ENCODE results near the gene SLCO6A1. TPM values are rescaled to one million over a fixed set of nuclear protein-coding genes. Genes with fewer than 3 reads are reported as not detected.
"Not testable (repeated sequence)": the region's sequence is repeated elsewhere in the genome, so short reads cannot be mapped to it uniquely, and the experiment has no call there.

SLCO6A1 gene
- polyA plus RNA-seq (ENCODE audit: insufficient read depth in 1 of 5, insufficient read length in 5 of 5, low replicate concordance in 1 of 5): not detected
- long read RNA-seq, donor 1: 0 reads
- long read RNA-seq, donor 2: 0 reads
- long read RNA-seq, donor 3: 0 reads
- long read RNA-seq, donor 4: 0 reads
- long read RNA-seq, donor 5: 0 reads
- long read RNA-seq, donor 6: 0 reads
- long read RNA-seq, donor 7: 0 reads
- long read RNA-seq, donor 8: 0 reads

GRCh38 chr5:102498271-102499034 lies at the start of gene SLCO6A1:
TSS of gene SLCO6A1 (minus strand) at chr5:102499001. CDS start at chr5:102498844, 157 bp downstream.
- DNase-seq: no peak

- DNase-seq: no peak
Observed at GRCh38 chr5:102547141-102548035, 48.6 kb upstream of the SLCO6A1 start.

GRCh38 chr5:102545175-102545574 lies 46.4 kb upstream of the SLCO6A1 start:
- no peak for DNase-seq

GRCh38 chr5:102542057-102542456 lies 43.3 kb upstream of the SLCO6A1 start:
- DNase-seq: no peak

GRCh38 chr5:102539996-102540728 lies 41.4 kb upstream of the SLCO6A1 start:
- no peak for DNase-seq

- no peak for DNase-seq
Observed at GRCh38 chr5:102539562-102539961, 40.8 kb upstream of the SLCO6A1 start.

GRCh38 chr5:102537011-102537410 lies 38.2 kb upstream of the SLCO6A1 start:
- DNase-seq: no peak

GRCh38 chr5:102536323-102536928 lies 37.6 kb upstream of the SLCO6A1 start:
- no peak for DNase-seq

- DNase-seq: no peak
Observed at GRCh38 chr5:102532123-102532522, 33.3 kb upstream of the SLCO6A1 start.

- no peak for DNase-seq
Observed at GRCh38 chr5:102531506-102531905, 32.7 kb upstream of the SLCO6A1 start.

GRCh38 chr5:102529447-102529846 lies 30.6 kb upstream of the SLCO6A1 start:
- no peak for DNase-seq

GRCh38 chr5:102529031-102529430 lies 30.2 kb upstream of the SLCO6A1 start:
- no peak for DNase-seq

- DNase-seq: no peak
Observed at GRCh38 chr5:102528600-102528999, 29.8 kb upstream of the SLCO6A1 start.

GRCh38 chr5:102527547-102527946 lies 28.7 kb upstream of the SLCO6A1 start:
- no peak for DNase-seq

- DNase-seq: no peak
Observed at GRCh38 chr5:102523541-102524175, 24.9 kb upstream of the SLCO6A1 start.

GRCh38 chr5:102511666-102512065 lies 12.9 kb upstream of the SLCO6A1 start:
- DNase-seq: no peak

- not testable (repeated sequence) for DNase-seq
Observed at GRCh38 chr5:102491261-102491914, 7.4 kb downstream of the SLCO6A1 start.

- no peak for DNase-seq
Observed at GRCh38 chr5:102483736-102484135, 15.1 kb downstream of the SLCO6A1 start.

- DNase-seq: no peak
Observed at GRCh38 chr5:102481054-102481715, 17.6 kb downstream of the SLCO6A1 start.

GRCh38 chr5:102453716-102454115 lies 45.1 kb downstream of the SLCO6A1 start:
- DNase-seq: no peak
